Stimulated activated CD4-positive, alpha-beta T cell treated with anti-CD3 and anti-CD28 coated beads, Interleukin-1b, Interleukin-23, amount 100 ng/mL, for 48 hours (primary cell): ENCODE data around the gene SECISBP2.
"Not testable (repeated sequence)": the region's sequence is repeated elsewhere in the genome, so short reads cannot be mapped to it uniquely, and the experiment has no call there.

Experiments used
- DNase-seq: peaks from one replicate; pipeline ENCODE4 v3.0.0-alpha.2; 2020

SECISBP2 gene

DNA sequence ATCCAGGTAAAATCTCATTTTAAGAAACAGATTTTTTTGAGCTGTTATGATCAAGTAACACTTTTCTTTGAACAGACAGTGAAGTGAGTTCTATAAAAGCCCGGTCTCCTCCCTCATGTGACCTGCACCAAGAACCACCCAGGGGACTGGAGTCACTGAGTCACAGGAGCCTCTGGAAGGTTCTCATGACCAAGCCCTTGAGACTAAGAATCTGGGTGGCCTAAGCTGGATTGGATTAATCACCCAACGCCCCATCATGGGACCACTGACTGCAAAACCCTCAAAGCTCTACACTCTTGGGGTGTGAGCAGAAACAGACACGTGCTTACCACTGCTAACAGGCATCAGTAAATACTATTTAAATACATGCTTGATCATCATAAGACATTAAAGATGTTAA lies 48.4 kb downstream of the SECISBP2 start:
- peak; percentile 50 for DNase-seq

DNA sequence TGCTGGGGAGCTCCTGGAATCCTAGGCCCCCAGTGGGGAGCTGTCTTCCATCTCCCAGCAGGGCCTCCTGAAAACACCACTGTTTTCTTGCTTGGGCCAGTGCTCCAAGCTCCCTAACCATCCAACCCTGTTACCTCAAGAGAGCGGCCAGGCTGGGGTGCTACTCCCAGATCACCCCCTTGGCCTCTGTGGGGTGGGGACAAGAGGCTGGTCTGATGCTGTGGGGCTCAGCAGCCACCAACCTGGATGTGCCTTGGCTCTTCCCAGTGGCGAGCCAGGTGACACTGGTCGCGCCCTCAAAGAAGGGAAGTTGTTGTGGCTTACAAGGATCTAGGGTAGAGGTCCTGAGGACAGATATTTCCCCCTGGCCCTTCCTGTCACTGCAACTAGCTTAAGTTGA lies 49.0 kb downstream of the SECISBP2 start:
- no peak for DNase-seq

DNA sequence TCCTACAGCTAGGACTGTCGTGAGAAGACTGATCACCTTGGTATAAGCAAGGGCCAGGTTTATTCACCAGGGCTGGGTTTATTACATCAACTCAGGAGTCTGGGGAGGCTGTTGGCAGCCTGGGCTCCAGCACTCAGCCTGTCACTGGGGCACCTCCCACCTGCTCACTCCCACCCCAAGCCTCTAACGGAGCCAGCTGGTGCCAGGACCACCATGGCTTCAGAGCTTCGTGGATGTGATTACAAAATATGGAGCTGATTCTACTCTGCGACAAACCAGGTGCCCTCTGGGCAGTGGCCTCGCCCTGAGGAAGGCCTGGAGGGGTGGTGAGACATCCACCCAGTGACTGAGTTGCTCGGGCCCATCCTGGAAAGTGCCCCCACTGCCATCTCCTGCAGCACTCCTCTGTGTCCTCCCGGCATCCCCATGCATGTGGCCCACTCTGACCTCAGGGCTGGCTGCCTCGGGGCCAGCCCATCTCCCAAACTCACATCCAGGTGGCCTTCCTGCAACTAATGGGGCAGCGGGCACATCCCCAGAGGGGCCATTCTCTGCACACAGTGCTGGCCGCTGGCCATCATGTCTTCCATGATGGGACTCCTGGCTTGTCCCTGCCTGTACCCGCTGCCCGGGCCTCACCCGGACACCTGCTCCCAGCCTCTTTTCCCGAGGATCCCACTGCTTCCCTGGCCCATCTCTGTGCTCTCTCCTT lies 49.6 kb downstream of the SECISBP2 start:
- DNase-seq: no peak

DNA sequence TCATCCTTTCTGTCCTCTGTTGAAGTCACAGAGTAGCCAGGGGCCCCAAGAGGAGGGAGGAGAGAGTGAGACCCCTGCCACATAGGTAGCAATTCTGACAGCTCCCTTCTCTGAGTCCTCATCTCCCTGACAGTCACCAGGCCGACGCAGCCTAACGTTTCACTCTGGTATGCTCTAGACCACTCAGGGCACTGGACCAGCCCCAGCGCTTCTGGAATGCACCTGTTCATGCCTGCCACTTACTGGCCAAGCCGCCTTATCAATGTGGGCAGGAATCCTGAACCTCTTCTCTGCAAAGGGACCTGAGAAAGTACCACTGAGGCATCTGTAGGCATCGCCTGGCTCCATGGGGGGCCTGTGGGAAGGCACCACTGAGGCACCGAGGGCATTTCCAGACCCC lies 50.2 kb downstream of the SECISBP2 start:
- DNase-seq: no peak

DNA sequence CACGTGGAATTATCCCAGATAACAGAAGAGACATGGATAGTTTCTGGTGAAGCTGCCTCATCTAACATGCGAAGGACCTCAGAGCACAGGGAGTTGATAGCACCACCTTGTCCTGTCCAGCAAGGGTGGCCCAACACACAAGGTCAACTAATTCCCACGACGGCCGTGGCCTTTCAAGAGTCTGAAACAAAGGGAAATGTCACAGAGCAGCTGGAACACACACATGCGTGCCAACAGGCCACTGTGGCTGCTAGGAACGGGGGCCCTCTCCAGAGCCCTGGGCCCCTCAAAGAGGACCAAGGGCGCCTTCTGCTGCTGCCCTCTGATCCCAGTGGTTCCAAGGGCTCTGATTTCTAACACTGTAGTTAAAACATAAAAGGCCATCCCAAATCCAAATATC lies 50.7 kb downstream of the SECISBP2 start:
- DNase-seq: no peak

DNA sequence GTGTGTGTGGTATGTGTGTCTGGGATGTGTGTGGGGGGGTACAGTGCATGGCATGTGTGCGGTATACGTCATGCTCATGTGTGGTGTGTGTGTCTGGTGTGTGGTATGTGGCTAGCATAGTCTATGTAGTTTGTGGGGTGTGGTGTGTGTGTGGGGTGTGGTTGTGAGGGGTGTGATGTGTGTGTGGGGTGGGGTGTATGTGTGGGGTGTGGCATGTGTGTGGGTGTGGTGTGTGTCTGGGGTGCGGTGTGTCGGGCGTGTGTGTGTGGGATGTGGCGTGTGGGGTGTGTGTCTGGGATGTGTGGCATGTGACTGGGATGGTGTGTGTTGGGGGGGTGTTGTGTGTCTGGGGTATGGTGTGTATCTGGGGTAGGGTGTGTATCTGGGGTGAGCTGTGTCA lies 52.3 kb downstream of the SECISBP2 start:
- DNase-seq: no peak

DNA sequence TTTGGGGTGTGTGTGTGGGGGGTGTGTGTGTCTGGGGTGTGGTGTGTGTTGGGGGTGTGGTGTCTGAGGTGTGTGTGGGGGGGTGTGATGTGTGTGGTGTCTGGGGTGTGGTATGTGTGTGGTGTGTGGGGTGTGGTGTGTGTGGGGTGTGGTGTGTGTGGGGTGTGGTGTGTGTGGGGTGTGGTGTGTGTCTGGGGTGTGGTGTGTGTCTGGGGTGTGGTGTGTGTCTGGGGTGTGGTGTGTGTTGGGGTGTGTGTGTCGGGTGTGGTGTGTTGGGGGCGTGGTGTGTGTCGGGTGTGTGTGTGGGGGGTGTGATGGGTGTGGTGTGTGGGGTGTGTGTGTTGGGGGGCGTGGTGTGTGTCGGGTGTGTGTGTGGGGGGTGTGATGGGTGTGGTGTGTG lies 53.5 kb downstream of the SECISBP2 start:
- not testable (repeated sequence) for DNase-seq

DNA sequence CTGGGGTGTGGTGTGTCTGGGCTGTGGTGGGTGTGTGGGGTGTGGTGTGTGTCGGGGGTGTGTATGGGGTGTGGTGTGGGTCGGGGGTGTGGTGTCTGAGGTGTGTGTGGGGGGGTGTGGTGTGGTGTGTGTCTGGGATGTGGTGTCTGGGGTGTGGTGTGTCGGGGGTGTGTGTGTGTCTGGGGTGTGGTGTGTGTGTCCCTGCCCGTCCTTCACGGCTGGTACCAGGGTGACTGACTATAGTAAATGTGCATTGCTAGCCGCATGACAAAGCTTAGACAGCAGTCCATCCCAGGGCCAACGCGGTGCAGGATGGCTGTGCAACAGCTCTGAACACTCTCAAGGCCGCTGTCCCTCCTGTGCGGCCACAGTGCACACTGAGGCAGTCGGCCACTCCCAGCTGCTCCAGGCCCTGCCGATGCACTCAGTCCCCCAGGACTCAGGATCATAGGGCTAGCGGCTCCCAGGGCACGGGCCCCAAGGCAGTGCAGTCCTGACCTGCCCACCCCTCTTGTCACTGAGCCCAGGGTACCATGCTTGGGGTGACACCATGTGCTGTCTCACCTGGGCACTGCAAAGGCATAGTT lies 54.0 kb downstream of the SECISBP2 start:
- peak; percentile 35 for DNase-seq

DNA sequence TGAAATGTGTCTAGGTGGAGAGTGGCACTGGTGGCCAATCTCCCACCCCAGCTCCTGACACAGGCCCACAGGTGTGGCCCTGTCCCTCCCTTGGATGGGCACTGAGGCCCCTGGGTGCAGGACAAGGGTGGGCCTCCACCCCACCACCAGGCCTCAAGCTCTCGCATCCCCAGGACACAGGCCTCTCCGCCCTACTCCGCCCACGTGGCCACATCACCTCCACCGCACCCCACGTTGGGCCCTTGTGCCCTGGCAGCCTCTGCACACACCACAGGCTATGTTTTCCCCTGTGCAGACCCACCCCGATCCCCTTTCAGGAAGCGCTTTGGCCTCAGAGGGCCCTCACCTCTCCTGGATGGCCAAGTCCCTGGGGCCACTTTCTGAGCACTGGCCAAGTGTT lies 54.7 kb downstream of the SECISBP2 start:
- DNase-seq: no peak

DNA sequence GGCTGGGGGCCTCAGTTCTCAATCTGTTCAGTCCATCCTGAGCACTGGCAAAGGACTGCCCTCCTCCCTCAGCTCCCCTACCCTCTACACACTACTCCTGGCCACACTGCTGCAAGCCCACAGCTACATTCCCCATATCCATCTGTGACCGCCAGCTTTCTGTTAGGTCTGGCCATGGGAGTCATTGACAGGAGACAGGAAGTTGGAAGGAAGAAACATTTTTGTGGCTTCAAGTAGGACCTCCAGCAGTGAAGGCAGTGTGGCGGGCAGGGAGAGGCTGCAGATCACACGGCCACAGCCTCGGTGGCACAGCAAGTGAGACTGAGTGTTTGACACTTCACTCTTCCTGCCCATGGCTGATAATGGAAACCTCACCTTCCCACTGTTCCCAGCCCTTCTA lies 55.9 kb downstream of the SECISBP2 start:
- no peak for DNase-seq

DNA sequence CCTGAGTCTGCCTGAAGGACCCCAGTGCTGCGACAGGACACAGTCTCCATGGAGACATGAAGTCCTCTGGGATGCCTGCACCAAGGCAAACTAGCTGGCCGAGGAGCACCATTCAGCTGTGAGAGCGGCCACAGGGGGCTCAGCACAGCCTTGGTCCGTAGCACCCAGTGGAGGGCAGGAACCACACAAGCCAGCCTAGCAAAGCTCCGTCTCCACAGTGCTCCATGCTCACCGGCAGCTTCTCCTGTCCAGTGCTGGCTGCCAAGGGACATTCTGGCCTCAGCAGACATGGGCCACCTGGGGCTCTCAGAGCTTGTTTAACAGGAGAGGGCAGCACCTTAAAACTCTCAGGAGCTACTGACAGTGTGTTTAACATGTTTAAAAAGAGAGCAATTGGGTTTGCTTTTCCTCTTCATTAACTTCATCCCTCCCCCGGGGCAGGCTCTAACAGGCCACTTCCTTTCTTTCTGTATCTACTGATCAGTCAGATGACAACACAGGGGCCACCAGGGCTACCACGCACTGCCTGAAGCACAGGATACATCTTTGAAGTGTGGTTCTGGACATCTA lies 57.0 kb downstream of the SECISBP2 start:
- no peak for DNase-seq

DNA sequence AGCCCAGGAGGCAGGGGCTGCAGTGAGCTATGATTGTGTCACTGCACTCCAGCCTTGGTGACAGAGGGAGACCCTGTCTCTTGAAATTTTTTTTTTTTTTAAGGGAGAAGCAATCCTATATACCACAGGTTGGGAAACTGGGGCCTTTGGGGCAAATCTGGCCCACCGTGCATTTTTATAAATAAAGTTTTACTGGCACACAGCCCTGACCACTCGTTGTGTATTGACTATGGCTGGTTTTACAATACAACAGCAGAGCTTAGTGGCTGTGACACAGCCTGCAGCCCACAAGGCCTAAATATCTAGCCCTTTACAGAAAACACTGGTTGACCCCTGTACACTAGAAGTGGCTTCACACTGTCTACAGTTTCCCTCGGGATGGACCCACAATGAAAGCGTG lies 58.0 kb downstream of the SECISBP2 start:
- no peak for DNase-seq

DNA sequence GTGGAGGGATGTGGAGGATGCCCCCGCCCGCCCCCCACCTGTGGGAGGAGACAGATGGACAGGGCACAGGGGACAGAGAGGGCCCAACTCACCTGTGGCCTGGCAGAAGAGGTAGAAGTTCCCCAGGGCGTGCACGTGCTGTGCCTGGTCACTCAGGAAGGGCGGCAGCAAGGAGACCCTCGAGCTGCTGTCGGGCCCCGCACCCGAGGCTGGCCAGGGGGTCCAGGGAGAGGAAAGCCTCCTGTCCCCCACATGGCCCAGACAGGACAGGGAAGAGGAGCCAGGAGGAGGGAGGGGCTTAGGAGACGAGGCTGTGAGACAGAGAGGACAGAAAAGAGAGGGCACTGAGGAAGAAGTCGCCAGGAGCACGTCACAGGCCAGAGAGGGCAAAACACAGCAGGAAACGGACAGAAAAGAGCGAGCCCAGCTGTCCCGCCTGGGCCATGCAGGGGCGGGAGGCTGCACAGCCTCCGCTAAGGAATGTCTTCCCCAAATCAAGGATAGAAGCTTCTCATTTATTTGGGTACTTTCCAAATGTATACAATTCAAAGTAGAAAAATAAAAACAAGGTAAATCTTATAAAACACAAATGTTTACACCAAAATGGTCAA lies 58.5 kb downstream of the SECISBP2 start:
- no peak for DNase-seq

DNA sequence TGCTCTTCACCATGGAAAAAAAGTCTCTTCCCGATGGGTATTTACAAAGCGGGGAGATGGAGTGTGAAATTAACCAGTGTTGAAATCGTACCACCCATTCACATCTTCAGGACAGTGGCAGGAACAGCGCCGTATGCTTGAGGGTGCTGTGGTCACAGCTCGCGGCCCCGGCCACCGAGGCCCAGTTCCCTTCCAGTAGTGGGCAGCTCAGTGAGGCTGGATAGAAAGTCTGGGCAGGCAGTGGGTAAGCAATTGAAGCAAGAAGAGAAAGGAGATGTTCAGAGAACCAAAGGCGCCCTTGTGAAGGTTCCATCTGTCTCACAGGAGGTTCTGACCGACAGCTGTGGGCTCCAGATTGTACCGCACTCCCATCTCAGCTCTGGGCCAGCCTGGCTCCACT lies 59.1 kb downstream of the SECISBP2 start:
- no peak for DNase-seq

DNA sequence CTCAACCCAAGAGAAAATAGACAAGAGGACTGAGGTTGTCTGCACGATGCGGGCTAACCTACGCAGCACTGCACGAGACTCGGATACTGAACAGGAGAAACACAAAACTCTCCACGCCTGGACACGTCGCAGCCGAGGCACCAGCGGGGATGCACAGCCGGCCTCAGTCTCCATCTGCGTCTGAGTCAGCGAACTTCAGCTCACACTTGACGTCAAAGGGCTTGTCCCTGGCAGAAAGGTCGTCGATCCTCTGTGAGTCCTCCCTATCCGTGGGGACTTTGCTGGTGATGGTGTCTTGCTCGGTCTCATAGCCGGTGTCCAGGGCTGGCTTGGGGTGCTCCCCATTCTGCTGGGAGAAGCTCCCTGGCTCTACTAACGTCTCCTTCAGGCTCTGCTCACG lies 60.2 kb downstream of the SECISBP2 start:
- no peak for DNase-seq

DNA sequence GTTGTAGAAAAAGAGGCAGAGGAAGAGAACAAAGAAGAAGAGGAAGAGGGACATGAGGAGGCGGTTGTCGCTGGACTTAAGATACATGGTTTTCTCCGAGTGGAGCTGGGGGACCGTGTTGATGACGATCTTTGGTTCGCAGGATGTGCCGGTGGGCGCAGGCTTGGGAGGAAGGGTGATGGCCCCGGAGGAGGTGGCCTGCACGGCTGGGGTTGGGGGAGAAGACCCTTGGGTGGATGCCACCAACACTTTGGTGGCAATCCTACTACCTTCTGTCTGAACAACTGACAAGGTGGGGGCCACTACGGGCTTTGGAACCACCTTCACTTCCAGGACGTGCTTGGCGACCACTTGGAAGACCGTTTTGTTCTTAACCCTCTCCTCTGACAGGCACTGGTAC lies 60.7 kb downstream of the SECISBP2 start:
- DNase-seq: no peak

DNA sequence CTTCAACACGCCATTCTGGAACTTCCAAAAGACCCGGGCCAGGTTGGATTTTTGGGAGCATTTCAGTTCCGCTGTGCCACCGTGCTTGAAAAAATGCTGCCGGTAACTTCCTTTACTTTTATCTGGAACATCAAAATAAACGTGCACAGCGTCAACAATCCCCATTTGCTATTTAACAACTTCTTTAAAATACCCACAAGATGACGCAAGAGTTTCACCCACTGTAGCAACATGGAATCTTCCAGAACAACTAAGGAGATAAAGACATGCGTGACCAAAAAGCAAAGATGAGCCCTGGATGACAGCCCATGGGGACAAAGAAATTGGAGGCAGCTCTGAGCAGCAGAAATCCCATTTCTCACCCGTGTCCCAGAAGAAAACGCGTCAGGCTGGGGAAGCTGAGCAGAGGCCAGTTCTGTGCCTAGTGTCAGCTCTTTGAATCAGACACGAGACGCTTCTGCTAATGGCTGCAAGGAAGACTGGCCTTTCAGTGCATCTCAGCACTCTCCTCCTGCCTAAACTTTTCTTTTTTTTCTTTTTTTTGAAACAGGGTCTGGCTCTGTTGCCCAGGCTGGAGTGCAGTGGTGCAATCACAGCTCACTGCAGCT lies 61.3 kb downstream of the SECISBP2 start:
- DNase-seq: no peak

DNA sequence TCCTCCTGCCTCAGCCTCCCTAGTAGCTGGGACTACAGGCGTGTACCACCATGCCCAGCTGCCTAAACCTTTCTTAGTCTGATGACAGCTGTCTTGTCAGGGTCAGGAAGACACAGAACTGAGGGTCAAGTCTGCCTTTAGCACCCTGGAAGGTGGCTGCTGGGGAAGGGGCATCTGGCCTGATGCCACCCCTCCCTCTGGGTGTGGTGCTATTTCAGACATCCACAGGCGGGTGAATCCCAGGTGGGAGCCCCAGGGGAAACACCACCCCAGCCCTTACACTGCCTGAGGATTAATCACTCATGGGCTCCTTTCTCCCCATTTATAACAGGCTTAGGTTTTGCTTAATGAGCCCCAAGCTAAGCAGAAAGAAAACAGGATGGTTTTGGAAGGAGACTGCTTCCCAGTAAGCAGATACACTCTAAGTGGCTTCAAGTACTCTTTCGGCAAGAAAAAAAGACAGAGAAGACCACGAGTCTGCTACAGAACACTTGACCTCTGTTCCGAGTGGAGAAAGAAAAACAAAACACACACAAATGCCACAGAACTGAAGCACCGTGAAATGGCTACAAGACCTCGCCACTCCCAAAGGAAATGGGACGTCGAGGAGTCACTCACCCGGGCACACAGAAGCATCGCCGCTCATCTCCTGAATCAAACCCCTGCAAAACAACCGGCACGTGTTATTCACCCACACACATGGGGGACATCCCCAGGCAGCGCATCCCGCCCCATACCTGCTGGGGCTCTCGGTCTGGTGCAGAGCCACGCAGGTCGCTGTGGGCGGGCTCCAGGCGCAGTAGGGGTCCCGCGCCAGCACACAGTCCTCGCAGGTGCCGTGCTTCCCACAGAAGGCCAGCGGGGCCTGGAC lies 62.4 kb downstream of the SECISBP2 start:
- DNase-seq: no peak

DNA sequence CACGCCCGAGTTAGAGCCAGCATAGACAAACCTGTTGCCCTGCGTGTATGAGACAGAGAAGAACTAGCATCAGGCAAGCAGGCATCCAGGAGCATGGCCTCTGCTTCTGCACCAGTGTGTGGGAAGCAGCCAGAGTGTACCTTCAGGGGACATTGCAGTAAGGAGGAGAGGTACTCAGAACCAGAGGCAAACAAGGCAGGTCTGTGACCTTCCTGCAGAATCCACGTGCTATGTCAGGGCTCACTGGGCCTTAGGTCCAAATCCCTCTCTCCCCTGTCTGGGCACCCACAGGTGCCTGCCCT lies 63.0 kb downstream of the SECISBP2 start:
- no peak for DNase-seq

DNA sequence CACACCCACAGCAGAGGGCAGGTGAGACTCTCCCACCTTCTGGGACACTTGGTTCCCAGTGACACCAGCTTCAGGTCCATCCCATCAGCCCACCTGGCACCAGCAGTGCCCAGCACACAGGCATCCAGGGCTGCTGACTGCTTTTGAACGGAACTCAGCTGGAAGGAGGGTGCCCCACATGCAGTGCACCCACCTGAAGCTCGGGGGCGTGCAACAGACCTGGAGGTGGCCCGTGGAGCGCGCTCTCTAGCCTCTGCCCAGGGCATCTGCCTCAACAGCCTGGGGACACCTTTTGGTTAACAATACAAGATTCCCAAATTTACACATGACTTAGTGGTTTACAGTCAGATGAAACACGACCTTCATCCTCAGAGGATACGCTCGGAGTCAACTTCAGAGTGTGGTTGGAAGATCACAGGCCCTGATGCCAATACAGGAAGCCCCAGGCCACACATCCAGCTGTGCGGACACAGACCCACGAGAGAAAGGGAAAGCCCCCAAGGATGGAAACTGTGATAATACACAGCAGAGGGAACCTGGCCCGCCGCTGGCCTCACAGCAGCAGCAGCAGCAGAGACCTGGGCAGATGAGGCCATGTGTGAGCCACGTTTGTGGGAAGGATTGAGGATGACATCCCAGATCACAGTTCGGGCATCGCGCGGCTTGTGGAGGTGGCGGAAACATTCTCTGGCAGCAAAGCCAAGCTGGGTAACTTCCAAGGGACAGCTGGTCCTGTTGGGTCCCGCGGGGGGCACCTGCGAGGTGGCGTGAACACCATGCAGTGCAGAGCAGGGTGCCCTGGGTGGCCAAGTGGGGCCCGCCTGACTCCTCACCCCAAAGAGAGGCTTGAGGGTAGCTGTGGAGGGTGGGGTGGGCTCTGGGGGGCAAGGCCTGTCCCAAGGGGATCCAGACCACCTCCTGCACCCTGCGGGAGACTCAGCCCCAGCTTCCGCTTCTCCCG lies 64.0 kb downstream of the SECISBP2 start:
- no peak for DNase-seq

DNA sequence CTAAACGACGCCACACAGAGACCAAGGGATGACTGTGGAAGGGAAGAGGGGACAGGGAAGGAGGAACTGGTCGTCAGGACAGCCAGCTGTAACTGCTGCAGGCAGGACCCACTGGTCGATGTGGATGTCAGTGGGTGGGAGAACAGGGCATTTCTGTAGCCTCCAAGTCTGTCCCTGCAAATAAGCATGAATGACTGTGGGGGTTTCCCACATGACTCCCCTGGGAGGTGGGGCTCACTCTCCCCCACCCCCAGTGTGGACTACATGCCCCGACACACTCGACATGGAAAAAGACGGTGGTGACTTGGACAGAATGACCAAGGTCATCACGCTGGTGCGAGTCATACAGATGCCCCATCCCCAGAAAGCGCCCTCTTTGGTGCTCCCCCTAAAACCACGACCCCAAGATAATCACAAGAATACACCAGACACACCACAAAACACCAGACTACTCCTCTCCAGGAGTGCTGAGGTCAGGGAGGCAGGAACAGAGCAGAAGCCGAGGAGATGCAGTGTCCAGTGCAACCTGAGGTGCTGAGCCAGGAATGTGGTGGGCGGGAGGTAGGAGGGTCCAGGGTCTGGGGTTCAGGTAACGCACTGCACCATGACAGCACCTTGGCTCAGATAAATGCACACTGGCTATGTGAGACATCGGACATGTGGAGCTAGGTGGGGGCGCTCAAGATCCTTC lies 64.9 kb downstream of the SECISBP2 start:
- no peak for DNase-seq
